MCF 10A (cell line): ENCODE measurements around the gene WASHC1. TPM values are rescaled to one million over a fixed set of nuclear protein-coding genes. Genes with fewer than 3 reads are reported as not detected.
"Not testable (repeated sequence)": the region's sequence is repeated elsewhere in the genome, so short reads cannot be mapped to it uniquely, and the experiment has no call there.

Source experiments
- Bru-seq: library from RNA; stranded (reverse); fragments of 400-500 nt; gene quantifications from one replicate; lab custom pipeline; 2021; lab: Mats Ljungman, UMichigan
- BruChase-seq, 2 experiments: library from RNA; stranded (reverse); fragments of 400-500 nt; gene quantifications; one replicate each; lab custom pipeline; 2021; lab: Mats Ljungman, UMichigan
- BruUV-seq: library from RNA; stranded (reverse); fragments of 400-500 nt; replicated peaks from 2 replicates; lab custom pipeline; 2021; lab: Mats Ljungman, UMichigan
- CTCF ChIA-PET: fragments of 300-600 bp; sonication (Branson Sonifier 250); formaldehyde crosslinking; extraction: SDS; loops from one replicate; lab custom pipeline; 2021; ENCODE audit warnings: antibody characterized with exemption, inconsistent platforms; lab: Yijun Ruan, JAX
- POLR2A ChIA-PET: fragments of 300-600, 350-650 bp; sonication (Branson Sonifier 250); formaldehyde crosslinking; extraction: SDS; loops from one replicate; lab custom pipeline; 2020; ENCODE audit warnings: antibody characterized with exemption, inconsistent platforms; lab: Yijun Ruan, JAX
- DNase-seq: peaks from one replicate; pipeline ENCODE4 v3.0.0-alpha.2; 2018; ENCODE audit not compliant: unreplicated experiment
- H3K27ac Mint-ChIP-seq: one replicate; pipeline ENCODE4 v1.8.0; 2022; ENCODE audit warnings: mild to moderate bottlenecking, low read depth, mixed read lengths; ENCODE audit not compliant: unreplicated experiment
- H3K27me3 Mint-ChIP-seq: one replicate; pipeline ENCODE4 v1.8.0; 2022; ENCODE audit warnings: mixed read lengths; ENCODE audit not compliant: insufficient read depth, unreplicated experiment
- H3K36me3 Mint-ChIP-seq: one replicate; pipeline ENCODE4 v1.8.0; 2022; ENCODE audit warnings: mild to moderate bottlenecking, moderate library complexity, mixed read lengths; ENCODE audit not compliant: insufficient read depth, unreplicated experiment
- H3K4me1 Mint-ChIP-seq: one replicate; pipeline ENCODE4 v1.8.0; 2022; ENCODE audit warnings: mixed read lengths; ENCODE audit not compliant: insufficient read depth, unreplicated experiment
- H3K4me3 Mint-ChIP-seq: one replicate; pipeline ENCODE4 v1.8.0; 2022; ENCODE audit warnings: mild to moderate bottlenecking, moderate library complexity, mixed read lengths; ENCODE audit not compliant: unreplicated experiment
- H3K9me3 Mint-ChIP-seq: one replicate; pipeline ENCODE4 v1.8.0; 2022; ENCODE audit warnings: mixed read lengths; ENCODE audit not compliant: unreplicated experiment
- intact Hi-C: fragments of 100-400 bp; cut with micrococcal nuclease; formaldehyde crosslinking; loops from 2 replicates; pipeline ENCODE4 v1.14.1; 2022
- long read RNA-seq: library from polyadenylated mRNA; stranded (forward); transcript quantifications from one replicate; pipeline ENCODE4 v2.0.0, GENCODE V29; 2022
- total RNA-seq: library from RNA; stranded (reverse); gene quantifications from 2 replicates; pipeline ENCODE4 v1.2.3, GENCODE V29; 2022

Gene WASHC1, protein sequence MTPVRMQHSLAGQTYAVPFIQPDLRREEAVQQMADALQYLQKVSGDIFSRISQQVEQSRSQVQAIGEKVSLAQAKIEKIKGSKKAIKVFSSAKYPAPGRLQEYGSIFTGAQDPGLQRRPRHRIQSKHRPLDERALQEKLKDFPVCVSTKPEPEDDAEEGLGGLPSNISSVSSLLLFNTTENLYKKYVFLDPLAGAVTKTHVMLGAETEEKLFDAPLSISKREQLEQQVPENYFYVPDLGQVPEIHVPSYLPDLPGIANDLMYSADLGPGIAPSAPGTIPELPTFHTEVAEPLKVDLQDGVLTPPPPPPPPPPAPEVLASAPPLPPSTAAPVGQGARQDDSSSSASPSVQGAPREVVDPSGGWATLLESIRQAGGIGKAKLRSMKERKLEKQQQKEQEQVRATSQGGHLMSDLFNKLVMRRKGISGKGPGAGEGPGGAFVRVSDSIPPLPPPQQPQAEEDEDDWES
- 17.2 and 18.2 TPM in 2 replicates for total RNA-seq
- Bru-seq, nascent RNA = percentile 60 among the genes with signal in this experiment
- BruChase-seq, experiment 1, labeled RNA remaining after a 6-hour chase = percentile 72 among the genes with signal in this experiment
- percentile 72 among the genes with signal in this experiment for BruChase-seq, experiment 2, labeled RNA remaining after a 2-hour chase
- long read RNA-seq, partial matches to known transcripts = 1 of 10 reads
- long read RNA-seq, other reads (novel, unspliced or antisense) = 9 of 10 reads

DNA sequence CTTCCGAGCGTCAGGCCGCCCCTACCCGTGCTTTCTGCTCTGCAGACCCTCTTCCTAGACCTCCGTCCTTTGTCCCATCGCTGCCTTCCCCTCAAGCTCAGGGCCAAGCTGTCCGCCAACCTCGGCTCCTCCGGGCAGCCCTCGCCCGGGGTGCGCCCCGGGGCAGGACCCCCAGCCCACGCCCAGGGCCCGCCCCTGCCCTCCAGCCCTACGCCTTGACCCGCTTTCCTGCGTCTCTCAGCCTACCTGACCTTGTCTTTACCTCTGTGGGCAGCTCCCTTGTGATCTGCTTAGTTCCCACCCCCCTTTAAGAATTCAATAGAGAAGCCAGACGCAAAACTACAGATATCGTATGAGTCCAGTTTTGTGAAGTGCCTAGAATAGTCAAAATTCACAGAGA is at the start of gene WASHC1:
Gene WASHC1, minus strand, starts transcription at position 101 of the 400 bp plus-strand sequence. CDS start 4,457 bp downstream, outside the sequence.
- DNase-seq, H3K9me3 Mint-ChIP-seq, H3K27ac Mint-ChIP-seq, BruUV-seq, intact Hi-C loops, H3K4me1 Mint-ChIP-seq, H3K4me3 Mint-ChIP-seq, H3K27me3 Mint-ChIP-seq, H3K36me3 Mint-ChIP-seq, POLR2A ChIA-PET, CTCF ChIA-PET: not testable (repeated sequence)

GRCh38 chr9:78333-78732 is 49.1 kb upstream of the WASHC1 start:
- H3K36me3 Mint-ChIP-seq, H3K4me1 Mint-ChIP-seq, BruUV-seq, DNase-seq, H3K27ac Mint-ChIP-seq, POLR2A ChIA-PET, intact Hi-C loops, H3K27me3 Mint-ChIP-seq, H3K4me3 Mint-ChIP-seq, H3K9me3 Mint-ChIP-seq, CTCF ChIA-PET: not testable (repeated sequence)

DNA sequence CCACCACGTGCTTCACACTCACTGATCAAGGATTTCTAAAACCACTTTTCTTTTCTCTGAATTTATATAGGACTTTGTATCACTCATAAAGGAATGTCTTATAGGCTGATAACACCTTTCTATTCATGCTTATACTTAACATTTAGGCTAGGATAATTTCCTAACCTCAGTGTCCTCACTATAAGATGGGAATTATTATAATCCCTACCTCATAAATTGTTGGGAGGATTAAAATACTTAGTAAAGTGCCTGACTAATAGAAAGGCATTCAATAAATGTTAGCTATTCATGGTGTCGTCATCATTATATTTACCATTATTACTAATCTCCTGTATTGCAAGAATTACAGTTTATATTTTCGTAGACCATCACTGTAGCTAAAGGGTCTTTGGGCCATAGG is 47.1 kb upstream of the WASHC1 start:
- H3K4me1 Mint-ChIP-seq, H3K27ac Mint-ChIP-seq, DNase-seq, BruUV-seq, intact Hi-C loops, H3K27me3 Mint-ChIP-seq, H3K4me3 Mint-ChIP-seq, POLR2A ChIA-PET, H3K36me3 Mint-ChIP-seq, CTCF ChIA-PET, H3K9me3 Mint-ChIP-seq: not testable (repeated sequence)

- H3K9me3 Mint-ChIP-seq, CTCF ChIA-PET, H3K4me3 Mint-ChIP-seq, H3K4me1 Mint-ChIP-seq, H3K27ac Mint-ChIP-seq, POLR2A ChIA-PET, BruUV-seq, DNase-seq, intact Hi-C loops, H3K36me3 Mint-ChIP-seq, H3K27me3 Mint-ChIP-seq: not testable (repeated sequence)
Observed at GRCh38 chr9:73900-74525, 44.8 kb upstream of the WASHC1 start.

DNA sequence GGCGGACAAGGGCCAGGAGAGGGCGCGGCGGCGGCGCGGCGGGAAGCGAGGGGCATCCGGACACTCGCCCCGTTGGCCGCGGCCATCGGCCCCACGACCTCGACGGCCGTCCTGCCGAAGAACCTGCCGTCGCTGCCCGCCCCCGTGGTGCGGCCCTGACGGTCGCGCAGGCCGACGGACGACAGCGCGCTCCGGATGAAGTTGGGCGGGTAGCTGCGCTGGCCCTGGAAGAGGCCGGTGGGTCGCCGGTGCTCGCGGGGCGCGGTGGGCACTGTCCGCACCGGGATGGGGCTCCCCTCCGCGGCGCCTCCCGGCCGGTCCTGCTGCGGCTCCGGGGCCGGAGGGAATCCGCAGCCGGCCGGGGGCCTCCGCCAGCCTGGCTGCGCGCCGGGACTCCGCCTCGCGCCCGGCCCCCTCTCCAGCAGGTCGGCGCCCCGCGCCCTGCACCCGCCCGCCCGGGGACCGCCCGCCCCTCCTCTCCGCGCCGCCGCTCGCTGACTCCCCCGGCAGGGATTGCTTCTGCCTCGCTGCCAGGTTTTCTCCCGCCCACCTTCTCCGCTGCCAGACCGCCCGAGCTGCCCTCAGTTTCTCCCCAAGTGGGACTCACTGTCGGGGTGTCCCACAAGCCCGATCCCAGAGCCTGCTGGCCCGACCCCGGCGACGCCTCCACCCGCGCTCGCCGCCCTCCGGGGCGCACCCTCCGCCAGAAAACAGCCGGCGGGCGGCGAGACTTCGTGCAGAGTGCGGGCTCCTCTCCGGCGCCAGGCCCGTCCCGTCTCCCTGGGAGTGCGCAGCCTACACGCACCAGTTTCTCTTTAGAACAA is 44.0 kb upstream of the WASHC1 start:
- H3K36me3 Mint-ChIP-seq, CTCF ChIA-PET, H3K4me3 Mint-ChIP-seq, H3K4me1 Mint-ChIP-seq, BruUV-seq, POLR2A ChIA-PET, H3K9me3 Mint-ChIP-seq, H3K27me3 Mint-ChIP-seq, intact Hi-C loops, DNase-seq, H3K27ac Mint-ChIP-seq: not testable (repeated sequence)

DNA sequence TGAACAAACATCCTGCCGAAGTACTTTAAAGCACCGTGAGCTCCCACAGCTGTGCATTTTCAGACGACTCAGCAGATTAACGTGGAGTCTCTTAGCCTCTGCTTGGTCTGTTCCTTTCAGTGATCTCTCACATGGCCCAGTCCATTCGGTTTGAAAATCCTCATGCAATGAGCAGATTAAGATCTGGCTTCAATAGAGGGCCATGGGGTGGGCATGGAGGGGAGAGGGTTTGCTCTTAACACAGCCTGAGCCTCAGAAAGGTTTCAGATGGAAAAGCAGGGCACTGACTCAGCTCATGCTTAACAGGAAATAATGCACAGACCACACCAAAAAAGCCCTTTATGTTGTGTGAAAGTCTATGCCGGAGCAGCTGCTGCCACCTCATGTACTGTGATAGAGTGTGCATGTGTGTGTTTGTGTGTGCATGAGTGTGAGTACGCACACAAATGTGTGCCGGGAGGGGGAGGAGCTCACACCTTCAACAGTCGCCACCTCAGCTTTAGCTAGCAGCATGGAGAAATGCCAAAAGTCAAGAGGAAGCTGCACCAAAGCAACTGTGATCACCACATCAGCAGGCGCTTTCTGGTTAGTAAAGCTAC is 33.9 kb upstream of the WASHC1 start:
- H3K9me3 Mint-ChIP-seq, H3K27ac Mint-ChIP-seq, H3K4me1 Mint-ChIP-seq, H3K4me3 Mint-ChIP-seq, intact Hi-C loops, CTCF ChIA-PET, POLR2A ChIA-PET, H3K36me3 Mint-ChIP-seq, BruUV-seq: not testable (repeated sequence)
- peak; percentile 4 for DNase-seq
- peaks cover 11% of the 10 kb centered on the region for H3K27me3 Mint-ChIP-seq

DNA sequence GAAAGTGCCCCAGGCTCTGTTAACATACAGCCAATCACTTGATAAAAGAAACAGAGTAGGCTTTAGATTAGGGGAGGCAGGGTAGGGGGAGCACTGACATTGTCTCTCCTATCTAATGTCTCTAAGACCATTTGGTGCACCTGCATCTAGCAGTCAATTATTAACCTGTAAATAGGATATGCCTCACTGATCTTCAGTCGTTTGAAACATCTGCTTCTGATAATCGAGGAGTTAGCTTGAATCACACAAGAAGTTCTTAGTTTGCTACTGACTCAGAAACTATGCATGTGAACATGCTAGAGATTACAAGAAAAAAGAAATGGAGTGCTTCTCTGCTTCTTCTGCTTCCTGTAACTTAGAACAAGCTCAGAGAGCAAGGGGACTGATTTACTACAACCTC is 23.4 kb upstream of the WASHC1 start:
- H3K9me3 Mint-ChIP-seq, DNase-seq, H3K27me3 Mint-ChIP-seq: not testable (repeated sequence)

GRCh38 chr9:48190-48842 is 19.1 kb upstream of the WASHC1 start:
- intact Hi-C loops, H3K36me3 Mint-ChIP-seq, H3K4me3 Mint-ChIP-seq, BruUV-seq, H3K4me1 Mint-ChIP-seq, H3K27me3 Mint-ChIP-seq, CTCF ChIA-PET, POLR2A ChIA-PET, H3K27ac Mint-ChIP-seq, H3K9me3 Mint-ChIP-seq: not testable (repeated sequence)
- DNase-seq = peak; percentile 0

More for the DNA sequence above, 23.4 kb upstream of the WASHC1 start:
- CTCF ChIA-PET, H3K4me3 Mint-ChIP-seq, BruUV-seq, intact Hi-C loops, H3K27ac Mint-ChIP-seq, H3K36me3 Mint-ChIP-seq, H3K4me1 Mint-ChIP-seq, POLR2A ChIA-PET: not testable (repeated sequence)
